Duodenal mucosa (tissue), 2 donors: ENCODE measurements around the gene PNPLA2.

Experiments
- H3K27ac ChIP-seq: one replicate; pipeline ENCODE4 v1.7.0; 2013; ENCODE audit warnings: low read depth, low read length
- H3K27me3 ChIP-seq, 2 donors: one replicate each; pipeline ENCODE4 v1.7.0; 2013; ENCODE audit warnings: low read length in 2 of 2, control low read depth in 1 of 2; ENCODE audit not compliant: insufficient read depth in 2 of 2, control insufficient read depth in 1 of 2
- H3K36me3 ChIP-seq, 2 donors: one replicate each; pipeline ENCODE4 v1.7.0; 2013; ENCODE audit warnings: low read length in 2 of 2, control low read depth in 1 of 2; ENCODE audit not compliant: insufficient read depth in 2 of 2, control insufficient read depth in 1 of 2
- H3K4me1 ChIP-seq, 2 donors: one replicate each; pipeline ENCODE4 v1.7.0; 2013; ENCODE audit warnings: low read length in 2 of 2, control low read depth in 1 of 2; ENCODE audit not compliant: insufficient read depth in 2 of 2, control insufficient read depth in 1 of 2
- H3K4me3 ChIP-seq, 2 donors: one replicate each; pipeline ENCODE4 v1.7.0; 2013; ENCODE audit warnings: low read length in 2 of 2, low read depth in 1 of 2
- H3K9ac ChIP-seq, 2 donors: one replicate each; pipeline ENCODE4 v1.7.0; 2013; ENCODE audit warnings: low read length in 2 of 2, low read depth in 1 of 2
- H3K9me3 ChIP-seq, 2 donors: one replicate each; pipeline ENCODE4 v1.7.0; 2013; ENCODE audit warnings: low read length in 2 of 2, control low read depth in 1 of 2; ENCODE audit not compliant: control insufficient read depth in 1 of 2

The PNPLA2 gene

DNA sequence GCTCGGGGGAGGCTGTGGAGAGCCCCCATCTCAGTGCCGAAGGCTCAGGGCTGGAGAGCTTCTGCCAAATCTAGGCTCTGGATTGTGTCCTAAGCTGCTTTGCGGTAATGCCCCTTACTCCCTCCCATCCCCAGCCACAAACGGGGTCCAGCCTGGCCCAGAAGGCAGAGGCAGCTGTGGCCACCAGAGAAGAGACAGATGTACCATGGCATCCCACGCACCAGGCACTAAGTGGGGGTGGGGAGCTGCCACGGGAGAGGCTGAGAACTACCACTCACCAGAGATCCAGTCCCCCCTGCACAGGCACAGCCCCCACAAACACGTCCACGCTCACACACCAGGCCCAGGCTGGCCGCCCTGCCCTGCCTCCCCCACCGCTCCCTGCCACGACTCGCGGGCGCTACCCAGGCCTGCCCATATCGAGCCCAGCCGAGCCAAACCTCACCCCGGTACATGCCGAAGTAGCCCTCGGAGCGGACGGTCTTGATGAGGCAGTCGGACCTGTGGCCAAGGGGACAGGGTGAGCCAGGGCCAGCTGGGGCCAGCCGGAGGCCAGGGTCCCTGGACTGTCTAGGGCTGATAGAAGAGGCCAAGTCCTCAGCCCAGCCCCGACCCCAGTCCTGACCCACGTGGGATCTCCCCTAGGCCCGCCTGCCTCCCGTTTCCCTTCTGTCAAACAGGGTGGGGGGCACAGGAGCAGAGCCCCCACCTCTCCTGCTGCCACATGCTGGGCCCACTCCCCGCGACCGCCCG, 24.5 kb upstream of the PNPLA2 start:
- peak overlapping the region in 1 of 2 donors; percentile 84 for H3K4me3 ChIP-seq
- H3K27ac ChIP-seq = no peak overlapping the region
- no peak overlapping the region for H3K9ac ChIP-seq
- H3K36me3 ChIP-seq = peaks cover 0 to 8% of the 10 kb centered on the region in 2 donors
- peaks cover 19 to 37% of the 10 kb centered on the region in 2 donors for H3K4me1 ChIP-seq
- H3K9me3 ChIP-seq = no peaks in the 10 kb centered on the region
- peaks cover 5% of the 10 kb centered on the region in 2 donors for H3K27me3 ChIP-seq

- peak overlapping the region; percentile 77 to 84 for H3K4me3 ChIP-seq
These were observed 23.7 kb upstream of the PNPLA2 start for GRCh38 chr11:794766-795633.

DNA sequence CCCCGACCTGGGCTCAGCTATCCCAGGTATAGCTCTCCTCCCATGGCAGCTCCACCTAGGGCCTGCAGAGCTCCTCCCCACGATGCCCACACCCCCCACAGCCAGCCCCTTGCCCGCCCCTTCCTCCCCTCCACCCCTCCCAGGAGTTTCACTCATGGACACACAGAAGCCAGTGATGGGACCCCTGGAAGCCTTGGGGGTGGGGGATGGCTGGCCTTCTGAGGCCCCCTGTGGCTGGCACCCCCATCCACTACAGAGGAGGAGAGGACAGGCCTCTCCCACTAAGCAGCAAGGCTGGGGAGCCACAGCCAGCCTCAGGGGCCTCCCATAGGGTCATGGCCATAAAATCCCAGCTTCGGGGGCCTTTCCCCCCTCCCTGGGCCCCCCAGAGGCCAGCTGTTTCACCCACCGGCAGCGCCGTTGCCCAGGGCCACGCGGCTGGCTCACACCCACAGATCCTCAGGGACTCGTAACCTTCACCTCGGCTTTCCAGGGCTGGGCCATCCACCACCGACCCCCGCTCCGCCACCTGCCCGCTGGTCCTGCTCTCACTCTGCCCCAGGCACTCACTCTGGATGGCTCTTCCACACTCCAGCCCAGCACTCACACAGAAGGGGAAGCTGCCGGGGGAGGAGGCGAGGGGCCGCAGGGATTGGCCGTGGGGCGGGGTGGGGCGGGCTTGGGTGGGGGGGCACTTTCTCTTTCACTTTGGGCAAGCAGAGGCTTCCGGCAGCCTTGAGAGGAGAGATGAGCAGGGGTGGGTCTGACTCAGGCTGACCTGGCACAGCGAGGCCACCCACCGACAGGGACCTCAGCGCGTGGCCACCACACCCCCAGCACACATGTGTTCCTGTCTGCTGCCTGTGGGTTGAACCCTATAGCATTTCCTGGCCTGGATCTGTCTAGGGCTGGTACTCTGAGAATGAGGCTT, 22.8 kb upstream of the PNPLA2 start:
- Histone ChIP-seq H3K4me3 (peak overlapping the region; percentile 77 to 84), H3K9ac (peak overlapping the region; percentile 64 to 93), H3K36me3 (peaks cover 3 to 18% of the 10 kb centered on the region in 2 donors), H3K27me3 (no peaks in the 10 kb centered on the region), H3K9me3 (no peaks in the 10 kb centered on the region), H3K27ac (peak overlapping the region; percentile 79), H3K4me1 (peaks cover 19 to 32% of the 10 kb centered on the region in 2 donors)

More at GRCh38 chr11:794766-795633, 23.7 kb upstream of the PNPLA2 start:
- Histone ChIP-seq H3K36me3 (peaks cover 0 to 14% of the 10 kb centered on the region in 2 donors), H3K4me1 (peaks cover 19 to 32% of the 10 kb centered on the region in 2 donors), H3K9ac (peak overlapping the region; percentile 64 to 72), H3K27ac (no peak overlapping the region), H3K27me3 (no peaks in the 10 kb centered on the region), H3K9me3 (no peaks in the 10 kb centered on the region)

- H3K9ac ChIP-seq = peak overlapping the region; percentile 63 to 93
- peaks cover 8 to 18% of the 10 kb centered on the region in 2 donors for H3K36me3 ChIP-seq
- no peaks in the 10 kb centered on the region for H3K9me3 ChIP-seq
- peak overlapping the region; percentile 79 for H3K27ac ChIP-seq
- peak overlapping the region; percentile 77 to 84 for H3K4me3 ChIP-seq
- peaks cover 19 to 32% of the 10 kb centered on the region in 2 donors for H3K4me1 ChIP-seq
- no peaks in the 10 kb centered on the region for H3K27me3 ChIP-seq
These were observed 22.0 kb upstream of the PNPLA2 start for GRCh38 chr11:796565-797295.

DNA sequence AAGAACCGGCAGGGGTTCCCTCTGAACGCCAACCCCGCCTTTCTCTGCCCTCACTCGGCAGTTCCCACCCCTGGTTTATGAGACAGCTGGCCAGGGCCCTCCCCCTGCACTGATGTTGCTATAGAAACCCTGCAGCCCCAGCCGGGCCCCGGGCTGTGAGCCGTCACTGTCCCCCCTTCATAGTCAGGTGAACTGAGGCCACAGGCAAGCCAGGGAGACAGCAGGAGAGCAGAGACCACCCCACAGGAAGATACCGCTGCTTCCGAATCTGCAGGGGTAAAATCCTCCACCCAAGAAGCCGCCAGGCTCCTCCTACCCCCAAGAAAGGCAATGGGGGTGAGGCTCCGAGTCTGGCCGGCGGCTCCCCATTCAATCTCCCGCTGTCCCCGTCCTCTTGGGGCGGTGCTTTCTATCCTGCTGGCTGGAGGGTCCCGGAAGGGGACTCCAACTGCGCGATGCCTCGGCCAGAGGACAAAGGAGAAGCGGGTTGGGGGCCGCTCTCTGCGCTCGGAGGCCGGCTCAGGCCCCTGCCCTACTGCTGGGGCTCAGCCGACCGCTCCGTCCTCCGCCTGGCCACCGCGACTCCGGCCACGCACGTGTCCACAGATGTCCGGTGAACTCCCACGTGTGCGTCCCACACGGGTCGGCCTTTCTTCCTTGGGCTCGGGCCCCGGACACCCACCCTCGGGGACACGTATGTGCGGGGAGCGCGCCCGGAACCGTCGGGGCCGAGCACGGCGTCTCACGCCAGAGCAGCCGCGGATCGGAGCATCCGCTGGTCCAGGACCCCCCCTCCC, 21.2 kb upstream of the PNPLA2 start:
- Histone ChIP-seq H3K27me3 (no peaks in the 10 kb centered on the region), H3K27ac (peak overlapping the region; percentile 79), H3K4me1 (peaks cover 19 to 32% of the 10 kb centered on the region in 2 donors), H3K36me3 (peaks cover 8 to 22% of the 10 kb centered on the region in 2 donors), H3K4me3 (peak overlapping the region; percentile 77 to 84), H3K9ac (peak overlapping the region; percentile 63 to 93), H3K9me3 (no peaks in the 10 kb centered on the region)

GRCh38 chr11:798093-798713, 20.5 kb upstream of the PNPLA2 start, which contains the start of gene SLC25A22:
Gene SLC25A22 (minus strand): TSS chr11:798281. CDS start chr11:795006, 3,275 bp downstream.
- Histone ChIP-seq H3K4me3 (peak within 1 kb of the TSS; percentile 77 to 84), H3K27ac (peak within 1 kb of the TSS; percentile 79), H3K9me3 (no peaks in the 10 kb centered on the region), H3K9ac (peak within 1 kb of the TSS; percentile 63 to 93), H3K36me3 (peaks cover 8 to 24% of the 10 kb centered on the region in 2 donors), H3K4me1 (peaks cover 19 to 32% of the 10 kb centered on the region in 2 donors), H3K27me3 (no peaks in the 10 kb centered on the region)

DNA sequence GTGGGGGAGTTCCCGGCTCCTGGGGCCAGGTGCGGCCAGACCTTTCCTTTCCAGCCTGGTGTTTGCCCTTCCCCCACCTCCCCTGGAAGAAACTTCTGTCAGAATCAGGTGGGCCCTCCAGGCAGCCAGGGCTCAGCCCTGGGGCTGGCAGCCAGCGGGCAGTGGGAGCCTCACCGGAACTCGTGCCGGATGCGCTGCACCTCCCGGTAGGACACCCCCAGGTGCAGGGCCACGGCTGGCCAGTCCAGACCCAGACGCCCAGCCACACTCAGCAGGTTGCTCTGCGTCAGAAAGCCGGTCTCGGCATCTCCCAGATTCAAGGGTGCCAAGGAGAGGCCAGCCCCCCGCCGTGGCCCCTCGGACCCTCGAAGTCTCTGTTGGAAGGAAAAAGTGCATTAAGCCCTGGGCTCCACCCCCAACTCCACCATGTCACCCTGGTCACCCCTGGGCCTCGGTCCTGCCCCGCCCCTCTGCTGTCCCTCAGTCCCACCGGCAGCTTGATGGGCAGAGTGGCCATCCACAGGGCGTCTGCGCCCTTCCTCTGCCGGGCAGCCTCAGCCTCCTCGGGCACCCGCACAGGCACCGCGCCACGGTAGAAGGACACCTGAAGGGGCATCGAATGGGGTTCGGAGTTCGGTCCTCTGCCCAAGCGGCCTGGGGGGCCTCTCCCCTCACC, 18.9 kb upstream of the PNPLA2 start:
- peaks cover 8 to 22% of the 10 kb centered on the region in 2 donors for H3K36me3 ChIP-seq
- no peaks in the 10 kb centered on the region for H3K9me3 ChIP-seq
- no peaks in the 10 kb centered on the region for H3K27me3 ChIP-seq
- no peak overlapping the region for H3K4me3 ChIP-seq
- H3K9ac ChIP-seq = no peak overlapping the region
- peaks cover 29 to 40% of the 10 kb centered on the region in 2 donors for H3K4me1 ChIP-seq
- H3K27ac ChIP-seq = no peak overlapping the region

DNA sequence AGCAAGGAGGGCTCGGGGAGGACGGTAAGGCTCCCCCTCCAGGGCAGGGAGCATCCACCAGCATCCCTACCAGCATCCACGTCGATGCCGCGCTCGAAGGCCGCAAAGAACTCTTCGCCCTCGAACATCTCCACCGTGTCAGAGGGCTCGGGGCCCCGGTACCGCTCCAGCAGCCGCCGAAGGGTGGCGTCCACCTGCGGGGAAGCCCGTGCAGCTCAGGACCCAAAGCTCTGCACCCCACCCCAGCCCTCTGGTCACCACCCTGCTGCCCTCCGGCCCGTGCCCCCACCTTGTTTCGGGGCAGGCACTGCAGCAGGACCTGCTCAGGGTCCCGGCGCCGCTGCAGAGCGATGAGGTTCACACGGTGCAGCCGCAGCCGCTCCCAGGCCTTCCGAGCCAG, 18.2 kb upstream of the PNPLA2 start:
- no peak overlapping the region for H3K4me3 ChIP-seq
- H3K27ac ChIP-seq = no peak overlapping the region
- H3K36me3 ChIP-seq = peaks cover 8 to 22% of the 10 kb centered on the region in 2 donors
- H3K9ac ChIP-seq = no peak overlapping the region
- H3K27me3 ChIP-seq = no peaks in the 10 kb centered on the region
- H3K4me1 ChIP-seq = peaks cover 23 to 35% of the 10 kb centered on the region in 2 donors
- H3K9me3 ChIP-seq = no peaks in the 10 kb centered on the region
